Measurements from ENCODE around the gene ABHD12. TPM values are rescaled to one million over a fixed set of nuclear protein-coding genes. Genes with fewer than 3 reads are reported as not detected.

ABHD12 gene
- polyA plus RNA-seq, 1 donor (not counting 4 experiments of a cell fraction or from before 2014, with no cell fraction given) = 11.2 TPM

GRCh38 chr20:25316506-25317190 is 74.0 kb downstream of the ABHD12 start:
- no peaks in the 10 kb centered on the region for H3K9me1 ChIP-seq (ENCODE audit: control insufficient read depth, extremely low read depth, insufficient read depth, low read length)
- no peaks in the 10 kb centered on the region for H3K27me3 ChIP-seq (ENCODE audit: control insufficient read depth, extremely low read depth, insufficient read depth, low read length)
- H4K20me1 ChIP-seq (ENCODE audit: control insufficient read depth, extremely low read depth, insufficient read depth, low read length) = no peaks in the 10 kb centered on the region
- no peak overlapping the region for H3K9ac ChIP-seq (ENCODE audit: control insufficient read depth, extremely low read depth, insufficient read depth, low read length)
- no peak overlapping the region for H2AFZ ChIP-seq (ENCODE audit: control insufficient read depth, low read length)
- TF ChIP-seq, protein P1, sequence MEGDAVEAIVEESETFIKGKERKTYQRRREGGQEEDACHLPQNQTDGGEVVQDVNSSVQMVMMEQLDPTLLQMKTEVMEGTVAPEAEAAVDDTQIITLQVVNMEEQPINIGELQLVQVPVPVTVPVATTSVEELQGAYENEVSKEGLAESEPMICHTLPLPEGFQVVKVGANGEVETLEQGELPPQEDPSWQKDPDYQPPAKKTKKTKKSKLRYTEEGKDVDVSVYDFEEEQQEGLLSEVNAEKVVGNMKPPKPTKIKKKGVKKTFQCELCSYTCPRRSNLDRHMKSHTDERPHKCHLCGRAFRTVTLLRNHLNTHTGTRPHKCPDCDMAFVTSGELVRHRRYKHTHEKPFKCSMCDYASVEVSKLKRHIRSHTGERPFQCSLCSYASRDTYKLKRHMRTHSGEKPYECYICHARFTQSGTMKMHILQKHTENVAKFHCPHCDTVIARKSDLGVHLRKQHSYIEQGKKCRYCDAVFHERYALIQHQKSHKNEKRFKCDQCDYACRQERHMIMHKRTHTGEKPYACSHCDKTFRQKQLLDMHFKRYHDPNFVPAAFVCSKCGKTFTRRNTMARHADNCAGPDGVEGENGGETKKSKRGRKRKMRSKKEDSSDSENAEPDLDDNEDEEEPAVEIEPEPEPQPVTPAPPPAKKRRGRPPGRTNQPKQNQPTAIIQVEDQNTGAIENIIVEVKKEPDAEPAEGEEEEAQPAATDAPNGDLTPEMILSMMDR (optimal IDR thresholded peaks at IDR 0.05 in 1 of 3, IDR thresholded peaks at IDR 0.05 in 1 of 3, conservative IDR thresholded peaks at IDR 0.05 in 1 of 3; ENCODE audit: extremely low read depth in 1 of 3, insufficient read depth in 2 of 3, low read length in 3 of 3) = no peak
- TF ChIP-seq EZH2 (IDR thresholded peaks at IDR 0.05; ENCODE audit: low read length) = no peak
- no peak overlapping the region for H3K4me3 ChIP-seq (ENCODE audit: control insufficient read depth in 2 of 3, extremely low read depth in 1 of 3, insufficient read depth in 2 of 3, low read depth in 1 of 3, low read length in 3 of 3)
- FAIRE-seq = no peak
- no peak overlapping the region for H3K27ac ChIP-seq (ENCODE audit: control insufficient read depth, insufficient read depth, low read length)
- dilution Hi-C loops (cut with MboI; ENCODE audit: extremely low pct_ligation_motif_present, low sequenced_read_pairs) = no loop called here
- no peak overlapping the region for H3K4me2 ChIP-seq (ENCODE audit: control insufficient read depth, extremely low read depth, insufficient read depth, low read depth, low read length)
- H3K4me1 ChIP-seq (ENCODE audit: control insufficient read depth, extremely low read depth, insufficient read depth, low read length) = no peaks in the 10 kb centered on the region
- H3K36me3 ChIP-seq (ENCODE audit: control insufficient read depth in 2 of 2, extremely low read depth in 1 of 2, insufficient read depth in 2 of 2, low read length in 2 of 2) = peaks cover 0 to 2% of the 10 kb centered on the region in 2 experiments
- H3K79me2 ChIP-seq (ENCODE audit: control insufficient read depth, insufficient read depth, low read length) = no peaks in the 10 kb centered on the region
- no peaks in the 10 kb centered on the region for H3K9me3 ChIP-seq (ENCODE audit: control insufficient read depth, low read depth, low read length)
- no peak for DNase-seq (ENCODE audit: low read depth, low spot score)

DNA sequence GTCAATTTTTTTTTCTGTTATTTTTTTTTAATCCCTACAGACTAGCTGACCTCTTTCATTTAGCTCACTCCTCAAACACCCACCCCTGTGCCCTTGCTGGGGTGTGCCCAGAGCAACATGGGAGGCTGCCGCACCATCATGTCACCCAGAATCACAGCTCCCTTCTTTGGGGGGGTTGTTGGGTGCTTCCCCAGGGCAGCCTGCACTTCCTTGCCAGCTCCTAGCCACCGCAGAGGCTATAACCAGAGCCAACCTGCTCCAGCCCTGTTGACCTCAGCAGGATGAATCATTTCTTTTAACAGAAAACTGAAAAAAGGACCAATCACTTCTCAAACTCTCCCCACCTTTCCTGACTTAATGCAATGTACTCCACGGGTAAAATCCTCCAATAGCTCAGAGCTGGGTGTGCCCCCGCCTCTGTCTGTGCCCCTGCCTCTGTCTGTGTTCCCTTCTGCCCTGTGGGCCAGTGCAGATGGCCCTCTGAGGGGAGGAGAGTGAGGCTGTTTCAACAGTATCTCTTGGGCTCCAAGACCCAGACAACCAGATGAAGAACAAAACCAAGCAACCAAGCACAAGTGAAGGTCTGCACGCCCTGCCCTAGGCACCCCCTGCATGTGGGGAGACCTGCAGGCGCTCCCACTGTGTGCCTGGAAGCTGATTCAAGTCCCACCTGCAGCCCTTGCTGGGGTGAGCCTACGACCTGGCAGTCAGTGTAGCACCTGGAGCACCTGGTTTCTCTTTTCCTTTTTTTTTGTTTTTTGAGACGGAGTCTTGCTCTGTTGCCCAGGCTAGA is 75.0 kb downstream of the ABHD12 start:
- Histone ChIP-seq H3K9me1 (ENCODE audit: control insufficient read depth, extremely low read depth, insufficient read depth, low read length) (no peaks in the 10 kb centered on the region), H4K20me1 (ENCODE audit: control insufficient read depth, extremely low read depth, insufficient read depth, low read length) (no peaks in the 10 kb centered on the region), H3K27ac (ENCODE audit: control insufficient read depth, insufficient read depth, low read length) (no peak overlapping the region), H3K4me3 (ENCODE audit: control insufficient read depth in 2 of 3, extremely low read depth in 1 of 3, insufficient read depth in 2 of 3, low read depth in 1 of 3, low read length in 3 of 3) (no peak overlapping the region), H3K4me2 (ENCODE audit: control insufficient read depth, extremely low read depth, insufficient read depth, low read depth, low read length) (no peak overlapping the region), H3K9me3 (ENCODE audit: control insufficient read depth, low read depth, low read length) (no peaks in the 10 kb centered on the region), H2AFZ (ENCODE audit: control insufficient read depth, low read length) (no peak overlapping the region), H3K27me3 (ENCODE audit: control insufficient read depth, extremely low read depth, insufficient read depth, low read length) (no peaks in the 10 kb centered on the region), H3K9ac (ENCODE audit: control insufficient read depth, extremely low read depth, insufficient read depth, low read length) (no peak overlapping the region), H3K79me2 (ENCODE audit: control insufficient read depth, insufficient read depth, low read length) (no peaks in the 10 kb centered on the region), H3K4me1 (ENCODE audit: control insufficient read depth, extremely low read depth, insufficient read depth, low read length) (peaks cover 9% of the 10 kb centered on the region), H3K36me3 (ENCODE audit: control insufficient read depth in 2 of 2, extremely low read depth in 1 of 2, insufficient read depth in 2 of 2, low read length in 2 of 2) (no peaks in the 10 kb centered on the region)
- no peak for TF ChIP-seq EZH2 (IDR thresholded peaks at IDR 0.05; ENCODE audit: low read length)
- TF ChIP-seq, protein P1 (optimal IDR thresholded peaks at IDR 0.05 in 1 of 3, IDR thresholded peaks at IDR 0.05 in 1 of 3, conservative IDR thresholded peaks at IDR 0.05 in 1 of 3; ENCODE audit: extremely low read depth in 1 of 3, insufficient read depth in 2 of 3, low read length in 3 of 3) = no peak
- FAIRE-seq (no peak), DNase-seq (ENCODE audit: low read depth, low spot score) (no peak)
- dilution Hi-C loops (cut with MboI; ENCODE audit: extremely low pct_ligation_motif_present, low sequenced_read_pairs) = no loop called here

Data from keratinocyte (primary cell).